ENCODE data around the gene PRICKLE1. TPM values are rescaled to one million over a fixed set of nuclear protein-coding genes. Genes with fewer than 3 reads are reported as not detected.
"Not testable (repeated sequence)": the region's sequence is repeated elsewhere in the genome, so short reads cannot be mapped to it uniquely, and the experiment has no call there.

Gene PRICKLE1
- total RNA-seq, 1 experiment from 2014 or later: 20.1 TPM

DNA sequence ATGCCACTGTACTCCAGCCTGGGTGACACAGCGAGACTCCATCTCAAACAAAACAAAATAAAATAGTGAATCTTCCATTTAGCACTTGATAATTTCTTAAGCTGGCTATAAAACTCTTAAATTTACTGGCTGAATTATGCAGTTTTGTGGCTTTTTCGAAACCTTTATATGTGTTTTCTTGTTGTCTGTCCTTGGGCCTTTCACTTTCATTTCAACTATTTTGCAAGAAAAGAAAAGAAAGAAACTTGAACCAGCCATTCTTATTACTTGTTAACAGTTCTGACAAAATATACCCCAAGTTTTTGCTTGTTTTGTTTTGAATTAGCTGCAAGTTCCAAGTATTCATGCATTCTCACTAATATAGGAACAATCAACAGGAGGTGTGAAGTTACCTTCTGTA, 42.8 kb downstream of the PRICKLE1 start:
- Histone ChIP-seq H3K36me3 (ENCODE audit: control insufficient read depth, insufficient read depth, low read length) (no peaks in the 10 kb centered on the region), H3K9me3 (ENCODE audit: control insufficient read depth, insufficient read depth, low read depth, low read length) (no peaks in the 10 kb centered on the region), H3K4me1 (ENCODE audit: control insufficient read depth, insufficient read depth, low read length) (no peaks in the 10 kb centered on the region), H3K4me3 (ENCODE audit: low read depth in 2 of 2, low read length in 2 of 2) (no peak overlapping the region), H3K27me3 (ENCODE audit: control insufficient read depth, insufficient read depth, low read length) (no peaks in the 10 kb centered on the region), H3K27ac (ENCODE audit: low read length) (no peak overlapping the region)
- BruUV-seq (replicated peaks): no TSS peak
- CTCF ChIA-PET: no interaction called here
- no peak for ATAC-seq
- intact Hi-C loops (cut with micrococcal nuclease; ENCODE audit: unreplicated experiment): no loop called here
- TF ChIP-seq, protein P1, sequence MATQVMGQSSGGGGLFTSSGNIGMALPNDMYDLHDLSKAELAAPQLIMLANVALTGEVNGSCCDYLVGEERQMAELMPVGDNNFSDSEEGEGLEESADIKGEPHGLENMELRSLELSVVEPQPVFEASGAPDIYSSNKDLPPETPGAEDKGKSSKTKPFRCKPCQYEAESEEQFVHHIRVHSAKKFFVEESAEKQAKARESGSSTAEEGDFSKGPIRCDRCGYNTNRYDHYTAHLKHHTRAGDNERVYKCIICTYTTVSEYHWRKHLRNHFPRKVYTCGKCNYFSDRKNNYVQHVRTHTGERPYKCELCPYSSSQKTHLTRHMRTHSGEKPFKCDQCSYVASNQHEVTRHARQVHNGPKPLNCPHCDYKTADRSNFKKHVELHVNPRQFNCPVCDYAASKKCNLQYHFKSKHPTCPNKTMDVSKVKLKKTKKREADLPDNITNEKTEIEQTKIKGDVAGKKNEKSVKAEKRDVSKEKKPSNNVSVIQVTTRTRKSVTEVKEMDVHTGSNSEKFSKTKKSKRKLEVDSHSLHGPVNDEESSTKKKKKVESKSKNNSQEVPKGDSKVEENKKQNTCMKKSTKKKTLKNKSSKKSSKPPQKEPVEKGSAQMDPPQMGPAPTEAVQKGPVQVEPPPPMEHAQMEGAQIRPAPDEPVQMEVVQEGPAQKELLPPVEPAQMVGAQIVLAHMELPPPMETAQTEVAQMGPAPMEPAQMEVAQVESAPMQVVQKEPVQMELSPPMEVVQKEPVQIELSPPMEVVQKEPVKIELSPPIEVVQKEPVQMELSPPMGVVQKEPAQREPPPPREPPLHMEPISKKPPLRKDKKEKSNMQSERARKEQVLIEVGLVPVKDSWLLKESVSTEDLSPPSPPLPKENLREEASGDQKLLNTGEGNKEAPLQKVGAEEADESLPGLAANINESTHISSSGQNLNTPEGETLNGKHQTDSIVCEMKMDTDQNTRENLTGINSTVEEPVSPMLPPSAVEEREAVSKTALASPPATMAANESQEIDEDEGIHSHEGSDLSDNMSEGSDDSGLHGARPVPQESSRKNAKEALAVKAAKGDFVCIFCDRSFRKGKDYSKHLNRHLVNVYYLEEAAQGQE (IDR thresholded peaks at IDR 0.05; ENCODE audit: insufficient read depth in 1 of 2, low read depth in 2 of 2, low read length in 1 of 2): no peak
- no peak for TF ChIP-seq TCF7L2 (IDR thresholded peaks at IDR 0.05; ENCODE audit: low read depth, low read length)
- no peak for TF ChIP-seq POLR2AphosphoS5 (IDR thresholded peaks at IDR 0.05; ENCODE audit: low read depth, low read length)
- TF ChIP-seq CTCF (IDR thresholded peaks at IDR 0.05): no peak
- TF ChIP-seq SIN3A (IDR thresholded peaks at IDR 0.05; ENCODE audit: borderline replicate concordance, insufficient read depth, low read depth, low read length): no peak
- in situ Hi-C loops (cut with HindIII; ENCODE audit: low pct_unique_long_range_greater_than_20kb, low sequenced_read_pairs): no loop called here
- DNase-seq (ENCODE audit: low read depth, low spot score): no peak
- POLR2A ChIA-PET: no interaction called here

GRCh38 chr12:42541965-42542364, 47.6 kb downstream of the PRICKLE1 start:
- Histone ChIP-seq H3K4me1 (ENCODE audit: control insufficient read depth, insufficient read depth, low read length) (no peaks in the 10 kb centered on the region), H3K9me3 (ENCODE audit: control insufficient read depth, insufficient read depth, low read depth, low read length) (no peaks in the 10 kb centered on the region), H3K27me3 (ENCODE audit: control insufficient read depth, insufficient read depth, low read length) (no peaks in the 10 kb centered on the region), H3K27ac (ENCODE audit: low read length) (no peak overlapping the region), H3K36me3 (ENCODE audit: control insufficient read depth, insufficient read depth, low read length) (no peaks in the 10 kb centered on the region), H3K4me3 (ENCODE audit: low read depth in 2 of 2, low read length in 2 of 2) (no peak overlapping the region)
- no peak for DNase-seq (ENCODE audit: low read depth, low spot score)
- ATAC-seq: no peak
- CTCF ChIA-PET: no interaction called here
- BruUV-seq (replicated peaks): no TSS peak
- intact Hi-C loops (cut with micrococcal nuclease; ENCODE audit: unreplicated experiment): no loop called here
- in situ Hi-C loops (cut with HindIII; ENCODE audit: low pct_unique_long_range_greater_than_20kb, low sequenced_read_pairs): no loop called here
- TF ChIP-seq CTCF (IDR thresholded peaks at IDR 0.05) (no peak), SIN3A (IDR thresholded peaks at IDR 0.05; ENCODE audit: borderline replicate concordance, insufficient read depth, low read depth, low read length) (no peak), POLR2AphosphoS5 (IDR thresholded peaks at IDR 0.05; ENCODE audit: low read depth, low read length) (no peak), TCF7L2 (IDR thresholded peaks at IDR 0.05; ENCODE audit: low read depth, low read length) (no peak)
- TF ChIP-seq, protein P1 (IDR thresholded peaks at IDR 0.05; ENCODE audit: insufficient read depth in 1 of 2, low read depth in 2 of 2, low read length in 1 of 2): no peak
- POLR2A ChIA-PET: no interaction called here

- POLR2A ChIA-PET; CTCF ChIA-PET; H3K9me3 ChIP-seq (ENCODE audit: control insufficient read depth, insufficient read depth, low read depth, low read length); H3K4me1 ChIP-seq (ENCODE audit: control insufficient read depth, insufficient read depth, low read length); DNase-seq (ENCODE audit: low read depth, low spot score); H3K36me3 ChIP-seq (ENCODE audit: control insufficient read depth, insufficient read depth, low read length); ATAC-seq; BruUV-seq (replicated peaks); in situ Hi-C loops (cut with HindIII; ENCODE audit: low pct_unique_long_range_greater_than_20kb, low sequenced_read_pairs); intact Hi-C loops (cut with micrococcal nuclease; ENCODE audit: unreplicated experiment); H3K27ac ChIP-seq (ENCODE audit: low read length); H3K4me3 ChIP-seq (ENCODE audit: low read depth in 2 of 2, low read length in 2 of 2); H3K27me3 ChIP-seq (ENCODE audit: control insufficient read depth, insufficient read depth, low read length): not testable (repeated sequence)
Measured at GRCh38 chr12:42541308-42541707, 48.2 kb downstream of the PRICKLE1 start.
